IPS-NIHi7 (cell line): ENCODE results near the gene NTN1.
"Not testable (repeated sequence)": the region's sequence is repeated elsewhere in the genome, so short reads cannot be mapped to it uniquely, and the experiment has no call there.

Experiments
- DNase-seq: peaks from one replicate; pipeline ENCODE4 v3.0.0; 2012; ENCODE audit warnings: mixed read lengths; ENCODE audit errors: extremely low spot score

The NTN1 gene

GRCh38 chr17:9244066-9245052 is 223.0 kb downstream of the NTN1 start:
- DNase-seq, result no peak

GRCh38 chr17:9247401-9247938 is 226.2 kb downstream of the NTN1 start:
- no peak for DNase-seq

- DNase-seq, result no peak
Observed at GRCh38 chr17:9249245-9249953, 228.1 kb downstream of the NTN1 start.

- no peak for DNase-seq
Observed at GRCh38 chr17:9251273-9251672, 230.0 kb downstream of the NTN1 start.

GRCh38 chr17:9253308-9253707 is 232.0 kb downstream of the NTN1 start:
- DNase-seq, result no peak

GRCh38 chr17:9254841-9255240 is 233.5 kb downstream of the NTN1 start:
- no peak for DNase-seq

GRCh38 chr17:9255833-9256232 is 234.5 kb downstream of the NTN1 start:
- DNase-seq, result no peak

- DNase-seq, result no peak
Observed at GRCh38 chr17:9256361-9256750, 235.0 kb downstream of the NTN1 start.

- DNase-seq, result no peak
Observed at GRCh38 chr17:9256751-9257629, 235.7 kb downstream of the NTN1 start.

- DNase-seq, result not testable (repeated sequence)
Observed at GRCh38 chr17:9257630-9257965, 236.3 kb downstream of the NTN1 start.

GRCh38 chr17:9258115-9259015 is 237.1 kb downstream of the NTN1 start:
- peak; percentile 66 for DNase-seq

GRCh38 chr17:9259419-9259818 is 238.1 kb downstream of the NTN1 start:
- DNase-seq, result no peak

- DNase-seq, result no peak
Observed at GRCh38 chr17:9261081-9262012, 240.0 kb downstream of the NTN1 start.

GRCh38 chr17:9266031-9266680 is 244.8 kb downstream of the NTN1 start:
- DNase-seq, result no peak

GRCh38 chr17:9266697-9267117 is 245.4 kb downstream of the NTN1 start:
- no peak for DNase-seq

GRCh38 chr17:9268546-9268945 is 247.2 kb downstream of the NTN1 start:
- no peak for DNase-seq

GRCh38 chr17:9269350-9270035 is 248.2 kb downstream of the NTN1 start:
- no peak for DNase-seq

GRCh38 chr17:9270921-9271320 is 249.6 kb downstream of the NTN1 start:
- DNase-seq, result no peak
